Right renal pelvis (tissue), 4 donors: Measurements from ENCODE around the gene BSN. TPM values are rescaled to one million over a fixed set of nuclear protein-coding genes. Genes with fewer than 3 reads are reported as not detected.
"Not testable (repeated sequence)": the region's sequence is repeated elsewhere in the genome, so short reads cannot be mapped to it uniquely, and the experiment has no call there.

Source experiments
- DNase-seq, 4 donors: peaks; one replicate each; pipeline ENCODE4 v3.0.0-alpha.2; 2013; ENCODE audit warnings: low read depth in 4 of 4, low spot score in 3 of 4, missing footprints in 1 of 4
- polyA plus RNA-seq, 4 donors: library from polyadenylated mRNA; unstranded; fragments of 120-200 nt; gene quantifications; one replicate each; pipeline ENCODE4 v1.2.1, GENCODE V29; 2013; ENCODE audit not compliant: insufficient read length in 4 of 4

The BSN gene
- polyA plus RNA-seq, 4 donors, result 0.98 to 1.8 (median 1.5) TPM

DNA sequence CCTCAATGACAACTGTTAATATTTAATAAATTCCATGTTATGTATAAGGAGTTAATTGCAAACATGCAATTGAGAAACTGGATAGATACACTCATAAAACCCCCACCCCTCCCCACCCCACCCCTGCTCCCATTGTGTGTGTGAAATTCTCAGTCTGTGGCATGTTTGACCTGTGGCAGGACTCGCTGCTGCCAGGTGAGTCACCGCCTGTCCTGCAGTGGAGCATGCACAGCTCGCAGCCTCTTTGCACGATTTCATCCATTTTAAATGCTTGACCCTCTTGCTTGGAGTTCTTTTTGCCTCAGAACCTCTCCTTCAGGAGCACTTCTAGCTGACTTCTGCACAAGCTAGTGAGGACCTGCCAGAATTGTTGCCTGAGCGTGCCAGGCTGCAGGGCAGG lies 114.6 kb downstream of the BSN start:
- DNase-seq, result no peak

GRCh38 chr3:49669352-49669751 lies 115.1 kb downstream of the BSN start:
- no peak for DNase-seq

DNA sequence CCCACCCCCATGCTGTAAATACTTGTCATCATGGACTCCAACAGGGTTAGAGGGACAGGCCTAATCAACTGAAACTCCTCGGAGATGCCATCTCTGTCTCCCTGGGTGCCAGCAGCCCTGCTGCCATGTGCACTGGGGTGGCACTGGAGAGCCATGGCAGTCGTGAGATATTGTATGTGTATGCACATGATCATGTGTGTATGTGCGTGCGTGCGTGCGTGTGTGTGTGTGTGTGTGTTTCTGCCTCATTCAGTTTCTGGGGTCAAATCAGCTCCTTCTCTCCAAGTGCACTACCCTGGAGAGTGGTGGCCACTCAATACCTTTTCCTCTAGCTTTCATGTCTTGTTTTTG lies 116.6 kb downstream of the BSN start:
- DNase-seq, result no peak

DNA sequence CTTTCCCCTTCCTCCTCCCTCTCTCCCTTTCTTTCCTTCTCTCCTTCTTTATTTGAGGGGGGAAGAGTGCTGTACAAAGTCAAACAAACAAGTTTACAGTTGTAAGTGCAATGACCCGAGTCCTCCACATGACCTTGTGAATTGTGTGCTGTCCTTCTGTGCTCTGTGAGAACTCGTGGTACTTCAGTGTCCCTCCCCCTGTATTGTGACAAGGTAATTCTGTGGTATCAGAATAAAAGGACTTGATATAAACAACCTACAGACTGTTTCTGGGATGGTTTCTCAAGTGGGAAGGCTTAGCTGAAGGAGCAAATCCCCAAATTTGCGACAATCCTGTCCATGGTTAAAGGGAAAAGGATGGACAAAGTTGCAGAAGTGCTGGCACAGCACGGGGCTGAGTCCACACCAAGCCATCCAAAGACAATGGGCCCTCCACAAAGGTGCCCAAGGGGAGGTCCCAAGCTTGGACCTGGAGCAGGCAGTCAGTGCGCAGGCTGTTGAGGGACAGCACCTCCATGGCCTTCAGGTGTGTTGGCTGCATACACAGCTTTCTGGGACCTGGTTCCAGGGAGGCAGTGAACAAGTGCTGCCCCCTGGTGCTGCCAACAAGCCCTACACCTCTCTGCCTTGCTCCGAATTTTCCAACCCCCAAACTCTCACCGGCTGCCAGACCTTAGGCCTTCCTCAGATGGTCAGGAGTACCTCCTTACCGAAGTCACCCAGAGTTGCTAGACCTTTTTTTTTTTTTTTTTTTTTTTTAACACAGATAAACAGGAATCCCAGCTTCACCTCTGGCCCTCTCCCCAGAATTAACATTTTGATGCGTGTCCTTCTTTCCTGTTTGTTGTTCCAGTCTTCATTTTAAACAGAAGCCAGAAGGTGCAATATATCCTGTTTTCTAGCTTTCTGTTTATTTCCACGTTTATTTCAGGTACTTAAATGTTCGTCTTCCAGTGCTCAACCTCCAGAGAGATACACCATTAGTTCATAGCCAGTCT lies 117.3 kb downstream of the BSN start:
- peak in 1 of 4 donors; percentile 70 for DNase-seq

DNA sequence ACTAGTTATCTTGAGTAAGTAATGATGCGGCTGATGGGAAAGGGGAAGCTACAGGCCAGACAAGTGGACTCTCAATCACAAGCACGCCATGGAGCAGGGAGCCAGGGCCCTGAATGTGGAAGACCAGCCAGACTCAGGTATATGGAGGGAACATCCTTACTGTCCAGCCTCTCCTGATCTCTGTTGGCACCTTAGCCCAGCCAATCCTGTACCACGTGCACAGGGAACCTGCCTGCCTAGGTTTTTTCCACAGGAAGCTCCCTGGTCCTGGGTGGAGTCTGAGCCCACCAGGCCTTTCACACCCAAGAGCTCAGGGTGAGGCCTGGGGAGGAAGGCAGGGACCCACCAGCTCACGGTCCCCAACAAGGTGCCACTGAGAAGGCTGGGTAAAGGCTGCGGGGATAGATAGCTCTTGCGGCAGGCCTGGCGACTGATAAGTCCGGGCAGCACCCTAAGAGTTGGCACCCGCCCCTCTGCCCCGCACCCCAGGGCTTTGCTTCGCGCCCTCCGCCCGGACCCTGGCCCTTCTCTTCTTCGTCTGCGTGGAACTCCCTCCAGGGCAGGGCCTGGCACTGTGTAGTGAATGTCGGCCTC lies 118.9 kb downstream of the BSN start:
- DNase-seq, result no peak

DNA sequence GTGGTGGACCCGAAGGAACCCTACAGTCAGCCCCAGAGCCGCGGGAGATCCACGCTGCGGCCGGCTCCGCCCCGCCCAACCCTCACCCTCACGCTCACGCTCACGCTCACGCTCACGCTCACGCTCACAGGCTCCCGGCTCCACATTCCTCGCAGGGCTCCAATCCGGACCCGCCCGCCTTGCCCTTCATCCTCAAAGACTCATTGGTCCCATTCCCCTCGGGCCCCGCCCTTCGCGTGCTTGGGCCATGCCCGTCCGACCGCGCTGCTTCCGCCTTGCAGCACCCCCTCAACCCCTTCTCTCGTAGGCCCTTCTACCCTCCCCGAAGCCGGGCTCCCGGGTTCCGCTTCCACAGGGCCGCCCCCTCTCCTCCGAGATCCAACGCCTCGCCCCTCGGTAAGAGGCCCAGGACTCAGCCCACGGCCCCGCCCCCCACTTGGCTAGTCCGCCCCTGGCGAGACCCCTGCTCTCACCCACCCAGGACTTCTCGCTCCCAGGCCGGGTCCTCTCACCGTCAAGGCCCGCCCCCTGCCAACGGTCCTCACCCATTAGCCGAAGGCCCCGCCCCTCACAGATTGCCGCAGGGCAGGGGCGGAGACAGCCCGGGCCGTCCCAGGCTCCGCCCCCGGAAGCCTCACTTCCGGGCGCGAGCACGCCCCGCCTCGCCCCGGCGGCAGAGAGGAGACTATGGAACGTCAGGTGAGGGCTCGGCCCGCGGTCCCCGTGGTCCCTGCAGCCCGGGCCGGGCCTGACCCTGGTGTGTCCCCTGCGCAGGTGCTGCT lies 119.6 kb downstream of the BSN start, which contains the start of gene APEH:
APEH (plus strand) TSS at position 637 of the 782 bp plus-strand sequence; CDS start at position 688, 51 bp downstream.
- peak; percentile 88 to 92 (median 90) for DNase-seq

GRCh38 chr3:49674497-49674983 lies 120.3 kb downstream of the BSN start:
- DNase-seq, result no peak

DNA sequence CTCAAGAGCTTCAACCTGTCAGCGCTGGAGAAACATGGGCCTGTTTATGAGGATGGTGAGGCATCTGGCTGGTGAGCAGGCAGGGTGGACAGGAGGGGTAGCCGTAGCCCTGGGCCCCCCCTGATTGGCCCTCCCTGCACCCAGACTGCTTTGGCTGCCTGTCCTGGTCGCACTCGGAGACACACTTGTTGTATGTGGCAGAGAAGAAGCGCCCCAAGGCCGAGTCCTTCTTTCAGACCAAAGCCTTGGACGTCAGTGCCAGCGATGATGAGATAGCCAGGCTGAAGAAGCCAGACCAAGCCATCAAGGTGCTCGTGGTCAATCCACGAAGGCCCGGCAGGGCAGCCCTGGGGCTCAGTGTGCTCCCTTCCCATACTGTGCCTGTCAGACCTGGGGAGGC lies 121.6 kb downstream of the BSN start:
- DNase-seq, result no peak

- no peak for DNase-seq
Measured at GRCh38 chr3:49680493-49681231, 126.4 kb downstream of the BSN start.

DNA sequence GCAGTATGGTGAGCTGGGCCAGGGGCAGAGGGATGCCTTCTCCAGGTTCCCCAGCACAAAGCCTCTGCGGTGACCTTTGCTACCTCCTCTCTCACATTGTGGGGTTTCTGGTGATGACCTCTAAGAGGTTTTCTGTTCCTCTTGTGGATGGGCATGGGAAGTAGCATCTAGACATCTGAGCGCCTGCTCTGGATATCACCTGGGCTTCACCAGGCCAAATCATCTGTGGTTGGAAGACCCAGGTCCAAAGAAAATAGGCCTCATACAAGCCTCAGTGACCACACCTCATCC lies 126.9 kb downstream of the BSN start:
- DNase-seq, result no peak

GRCh38 chr3:49681543-49681942 lies 127.3 kb downstream of the BSN start:
- DNase-seq, result no peak

GRCh38 chr3:49683162-49683561 lies 128.9 kb downstream of the BSN start:
- DNase-seq, result no peak

DNA sequence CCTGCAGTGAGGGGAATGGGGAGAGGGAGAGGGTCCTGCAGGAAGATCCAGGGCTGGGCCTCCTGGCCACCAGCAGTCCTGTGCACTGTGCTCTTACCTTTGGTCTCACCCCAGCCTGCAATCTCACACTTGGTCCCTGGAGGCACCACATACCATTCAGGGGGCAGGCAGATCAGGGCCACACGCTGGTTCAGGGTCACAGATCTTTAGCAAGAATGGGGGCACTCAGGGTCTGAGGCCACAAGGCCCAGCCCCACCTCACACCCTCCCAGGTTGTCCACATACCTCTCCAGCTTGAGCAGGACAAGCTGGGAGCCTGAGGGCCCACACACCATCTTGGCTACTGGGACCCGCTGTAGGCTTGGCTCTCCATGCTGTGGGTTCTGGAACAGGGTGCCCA lies 130.2 kb downstream of the BSN start:
- not testable (repeated sequence) for DNase-seq

- not testable (repeated sequence) for DNase-seq
Measured at GRCh38 chr3:49685103-49685502, 130.8 kb downstream of the BSN start.

DNA sequence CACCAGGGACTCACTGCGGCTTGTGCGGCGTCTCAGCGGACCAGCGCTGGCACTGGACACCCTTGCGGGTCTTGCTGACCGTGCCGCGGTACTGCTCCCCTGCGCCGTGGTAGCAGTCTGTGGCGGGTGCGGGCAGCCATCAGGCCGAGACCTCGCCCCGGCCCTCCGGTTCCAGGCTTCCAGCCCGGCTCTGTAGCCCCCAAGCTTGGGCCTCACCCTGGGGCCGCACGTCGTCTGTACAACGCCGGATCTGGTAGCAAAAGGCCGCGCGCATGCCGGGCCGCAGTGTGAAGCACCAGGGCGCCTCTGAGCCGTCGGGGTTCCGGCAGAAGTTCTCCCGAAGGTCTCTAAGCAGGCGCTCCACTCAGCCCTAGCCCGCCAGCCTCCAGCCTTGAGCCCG lies 131.6 kb downstream of the BSN start:
- not testable (repeated sequence) for DNase-seq

GRCh38 chr3:49686346-49686745 lies 132.1 kb downstream of the BSN start:
- DNase-seq, result not testable (repeated sequence)

DNA sequence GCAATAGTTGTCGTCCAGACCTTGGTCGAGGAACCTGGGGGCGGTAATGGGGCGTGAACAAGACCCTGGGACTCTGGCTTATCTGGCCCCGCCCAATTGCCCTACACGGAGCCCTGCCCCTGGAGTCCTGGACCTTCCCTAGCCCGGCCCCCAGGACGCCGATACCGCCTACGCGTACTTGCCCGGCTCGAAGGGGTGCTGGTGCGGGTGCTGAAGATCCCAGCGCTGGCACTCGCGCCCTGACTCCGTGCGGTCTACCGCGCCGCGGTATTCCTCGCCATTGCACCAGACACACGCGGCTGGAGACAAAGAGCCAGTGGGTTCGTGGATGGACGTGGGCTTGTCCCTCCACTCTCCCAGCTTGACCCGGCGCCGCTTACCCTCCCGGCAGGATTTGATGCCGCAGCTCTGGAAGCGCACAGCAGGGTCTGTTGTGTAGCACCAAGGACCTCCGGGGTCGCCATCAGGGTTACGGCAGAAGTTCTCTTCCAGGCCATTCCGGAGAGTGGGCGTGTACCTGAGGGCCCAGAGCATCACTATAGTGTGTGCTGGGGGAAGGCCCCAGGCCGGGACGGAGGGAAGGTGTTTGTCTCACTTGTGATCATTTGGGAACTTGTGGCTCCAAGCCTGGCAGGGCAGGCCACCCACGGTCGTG lies 132.6 kb downstream of the BSN start:
- DNase-seq, result peak in 1 of 4 donors; percentile 55

DNA sequence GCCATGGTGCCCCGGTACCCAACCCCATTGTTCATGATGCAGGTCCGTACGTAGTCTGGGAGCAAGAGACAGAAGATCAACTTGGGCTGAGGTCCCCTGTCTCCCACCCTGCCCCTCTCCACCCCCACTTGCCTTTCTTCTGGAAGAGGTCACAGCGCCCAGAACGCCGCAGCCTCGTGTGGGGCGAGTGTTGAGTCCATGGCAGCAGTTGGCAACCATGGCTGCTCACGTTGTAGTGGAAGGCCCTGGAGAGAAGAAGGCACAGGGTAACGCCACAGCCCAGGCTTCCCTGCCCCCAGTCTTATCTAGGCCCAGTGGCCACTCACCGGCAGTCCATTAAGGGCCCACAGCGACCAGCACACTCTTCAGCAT lies 133.1 kb downstream of the BSN start:
- not testable (repeated sequence) for DNase-seq

DNA sequence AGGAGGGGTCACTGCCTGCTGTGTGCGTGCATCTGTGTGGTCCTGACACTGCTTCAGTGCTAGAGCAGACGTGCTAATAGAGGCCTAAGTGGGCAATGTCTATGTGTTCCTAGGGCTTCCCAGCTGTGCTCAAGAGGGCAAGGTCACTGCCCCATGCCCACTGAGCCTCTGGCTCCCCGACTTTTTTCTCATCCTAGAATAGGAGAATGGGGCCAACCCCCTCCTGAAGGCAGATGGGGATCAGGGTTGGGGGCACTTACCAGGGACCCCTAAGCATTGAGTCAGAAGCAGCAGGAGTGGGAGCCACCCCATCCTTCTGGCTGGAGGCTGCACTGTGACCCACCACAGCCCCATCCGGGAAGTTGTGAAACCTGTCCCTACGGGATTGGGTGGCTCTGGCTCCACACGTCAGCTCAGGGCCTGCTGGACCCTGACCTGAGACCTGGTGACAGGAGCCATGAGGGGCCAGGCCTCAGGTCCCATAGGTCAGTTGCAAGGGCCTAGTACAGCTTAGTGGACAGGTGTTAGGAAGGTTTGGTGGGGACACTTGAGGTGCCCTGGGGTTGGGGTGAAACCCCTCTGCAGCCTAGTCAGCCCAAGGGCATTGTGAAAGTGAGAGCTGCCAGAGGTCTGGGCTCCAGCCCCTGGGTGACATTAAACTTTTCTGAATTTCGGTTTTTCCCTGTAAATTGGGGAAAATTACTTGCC lies 134.2 kb downstream of the BSN start:
- not testable (repeated sequence) for DNase-seq
